Measurements from ENCODE around the gene ZNRF1.
"Not testable (repeated sequence)": the region's sequence is repeated elsewhere in the genome, so short reads cannot be mapped to it uniquely, and the experiment has no call there.

The ZNRF1 gene

GRCh38 chr16:75080205-75081029 lies 81.6 kb downstream of the ZNRF1 start:
- DNase-seq: no peak

DNA sequence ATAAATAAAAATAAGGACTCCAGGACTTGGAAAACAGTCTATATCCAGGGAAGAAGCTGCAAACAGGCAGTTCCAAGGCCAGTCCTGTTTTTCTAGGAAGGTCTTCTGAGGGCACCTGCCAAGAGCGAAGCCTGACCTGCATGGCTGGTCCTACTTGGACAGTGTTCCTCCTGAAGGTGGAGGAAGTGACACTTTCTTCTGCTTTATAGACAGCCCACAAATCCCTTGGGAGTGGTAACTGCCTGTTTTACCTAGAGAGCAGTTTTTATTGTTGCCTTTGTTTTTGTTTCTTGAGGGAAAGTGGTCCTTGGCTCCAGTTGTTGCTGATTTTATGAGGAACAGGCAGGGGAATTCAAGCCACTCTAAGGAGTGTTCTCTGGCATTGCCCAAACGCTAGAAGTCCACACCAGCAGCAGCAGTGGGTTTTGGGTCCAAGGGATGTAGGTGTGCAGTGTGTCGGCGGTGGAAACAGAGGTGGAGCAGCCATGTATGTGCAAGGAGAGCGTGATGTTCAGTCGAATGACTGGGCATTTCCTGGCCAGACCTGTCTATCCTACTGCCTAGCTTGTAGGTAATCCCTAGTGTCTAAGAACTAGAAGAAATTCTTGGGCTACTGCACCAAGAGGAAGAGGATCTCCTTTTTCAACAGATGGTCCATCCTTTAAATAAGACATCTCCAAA lies 82.5 kb downstream of the ZNRF1 start:
- DNase-seq: no peak

DNA sequence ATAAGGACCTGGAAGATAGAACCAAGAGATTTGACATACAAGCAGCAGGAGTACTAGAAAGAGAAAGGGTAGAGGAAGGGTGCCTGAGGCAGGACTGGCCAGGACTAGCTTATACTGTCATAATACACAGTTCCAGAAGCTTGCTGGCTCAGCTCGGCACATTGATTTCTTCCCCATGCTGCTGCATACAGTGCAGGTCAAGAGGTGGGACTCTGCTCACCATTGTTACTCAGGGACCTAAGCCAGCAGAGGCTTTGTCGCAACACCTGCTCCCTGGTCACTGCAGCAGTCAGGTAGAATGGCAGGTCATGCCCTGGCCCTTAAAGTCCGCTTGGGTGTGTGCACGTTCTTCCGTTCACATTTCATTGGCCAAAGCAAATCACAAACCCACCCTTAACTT lies 85.0 kb downstream of the ZNRF1 start:
- DNase-seq: no peak

DNA sequence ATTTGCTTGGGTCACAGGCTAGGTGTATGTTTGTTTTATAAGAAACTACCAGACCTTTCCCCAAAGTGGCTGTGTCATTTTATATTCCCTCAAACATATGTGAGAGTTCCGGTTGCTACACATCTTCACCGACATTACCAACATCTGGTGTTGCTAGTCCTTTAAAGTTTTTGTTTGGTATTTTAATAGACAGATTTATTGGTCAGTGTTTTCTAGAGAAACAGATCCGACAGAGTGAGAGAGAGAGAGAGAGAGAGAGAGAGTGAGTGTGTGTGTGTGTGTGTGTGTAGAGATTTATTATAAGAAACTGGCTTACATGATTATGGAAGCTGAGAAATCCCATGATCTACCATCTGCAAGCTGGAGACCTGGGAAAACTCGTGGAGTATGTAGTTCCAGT lies 86.7 kb downstream of the ZNRF1 start:
- DNase-seq: no peak

GRCh38 chr16:75086281-75086680 lies 87.5 kb downstream of the ZNRF1 start:
- no peak for DNase-seq

GRCh38 chr16:75086688-75087374 lies 88.0 kb downstream of the ZNRF1 start:
- no peak for DNase-seq

DNA sequence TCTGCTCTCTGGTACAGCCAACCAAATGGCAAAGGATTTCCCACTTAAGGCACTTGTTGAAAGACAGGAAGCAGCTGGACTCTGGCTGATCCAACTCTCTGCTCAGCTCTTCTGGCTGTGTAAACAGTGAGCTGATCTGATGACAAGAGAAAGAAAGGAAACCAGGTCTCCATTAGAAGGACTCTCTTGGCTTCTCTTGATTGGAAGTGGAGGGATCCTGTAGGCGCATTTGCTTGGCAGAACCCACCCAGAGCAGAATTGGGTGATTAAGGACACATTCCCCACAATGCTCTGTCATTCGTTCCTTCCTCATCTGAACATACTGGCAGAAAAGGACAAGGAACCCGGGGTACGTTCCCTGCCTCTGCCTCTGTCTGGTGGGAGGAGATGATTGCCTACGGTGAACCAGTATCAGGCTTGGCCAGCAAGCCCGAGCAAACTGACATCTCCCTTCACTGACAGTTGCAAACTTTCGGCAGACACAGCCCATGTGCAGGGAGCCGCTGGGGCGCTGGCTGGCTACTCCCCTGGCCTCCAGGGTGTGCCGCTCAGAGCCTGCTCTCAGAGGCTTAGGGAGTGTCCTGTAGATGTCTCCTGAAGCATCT lies 88.7 kb downstream of the ZNRF1 start:
- peak in 1 of 2 experiments; percentile 77 for DNase-seq

- DNase-seq: no peak
Observed at GRCh38 chr16:75088216-75088615, 89.4 kb downstream of the ZNRF1 start.

DNA sequence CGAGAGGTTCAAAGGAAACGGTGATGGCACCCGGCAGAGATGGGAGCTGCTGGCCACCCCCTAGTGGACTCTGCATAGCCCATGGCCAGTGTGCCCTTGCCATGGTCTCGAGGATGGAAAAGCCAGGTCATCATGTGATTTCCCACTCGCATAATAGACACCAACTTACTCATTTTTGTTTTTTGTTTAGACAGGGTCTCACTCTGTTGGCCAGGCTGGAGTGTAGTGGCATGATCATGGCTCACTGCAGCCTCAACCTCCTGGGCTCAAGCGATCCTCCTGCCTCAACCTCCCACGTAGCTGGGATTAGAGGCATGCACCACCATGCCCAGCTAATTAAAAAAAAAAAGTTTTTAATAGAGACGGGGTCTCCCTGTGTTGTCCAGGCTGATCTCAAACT lies 90.1 kb downstream of the ZNRF1 start:
- no peak for DNase-seq

- no peak for DNase-seq
Observed at GRCh38 chr16:75089486-75090202, 90.8 kb downstream of the ZNRF1 start.

DNA sequence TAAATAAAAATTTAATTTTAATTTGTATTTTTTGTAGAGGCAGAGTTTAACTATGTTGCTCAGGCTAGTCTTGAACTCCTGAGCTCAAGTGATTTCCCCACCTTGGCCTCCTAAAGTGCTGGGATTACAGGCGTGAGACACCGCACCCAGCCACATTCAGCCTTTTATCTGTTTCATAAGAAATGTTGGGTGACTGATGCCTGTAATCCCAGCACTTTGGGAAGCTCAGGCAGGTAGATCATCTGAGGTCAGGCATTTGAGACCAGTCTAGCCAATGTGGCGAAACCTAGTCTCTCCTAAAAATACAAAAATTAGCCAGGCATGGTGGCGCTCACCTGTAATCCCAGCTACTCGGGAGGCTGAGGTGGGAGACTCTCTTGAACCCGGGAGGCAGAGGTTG lies 92.1 kb downstream of the ZNRF1 start:
- DNase-seq: not testable (repeated sequence)

GRCh38 chr16:75091619-75092018 lies 92.8 kb downstream of the ZNRF1 start:
- DNase-seq: not testable (repeated sequence)

GRCh38 chr16:75092777-75093176 lies 94.0 kb downstream of the ZNRF1 start:
- no peak for DNase-seq

- DNase-seq: no peak
Observed at GRCh38 chr16:75093598-75094540, 95.0 kb downstream of the ZNRF1 start.

DNA sequence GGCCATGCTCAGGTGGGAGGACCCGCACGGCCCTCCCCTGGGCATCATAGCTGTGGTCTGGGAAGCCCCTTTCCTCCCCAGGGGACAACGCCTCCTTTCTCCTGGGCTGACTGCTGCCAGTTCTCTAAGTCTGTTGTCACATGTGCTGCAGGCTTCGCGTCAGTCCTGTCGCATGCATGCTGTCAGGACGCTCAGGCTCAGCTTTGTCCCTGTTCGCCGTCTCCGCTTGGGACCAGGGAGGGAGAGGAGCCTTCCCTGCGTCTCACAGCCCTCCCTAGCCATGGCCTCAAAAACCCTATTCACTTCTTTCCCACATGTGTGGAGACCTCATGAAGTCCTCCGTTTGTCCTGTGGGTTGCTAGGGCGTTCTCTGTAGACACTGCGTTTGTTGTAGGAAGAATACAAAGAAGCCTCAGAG lies 96.4 kb downstream of the ZNRF1 start:
- no peak for DNase-seq

- no peak for DNase-seq
Observed at GRCh38 chr16:75096656-75097055, 97.8 kb downstream of the ZNRF1 start.

DNA sequence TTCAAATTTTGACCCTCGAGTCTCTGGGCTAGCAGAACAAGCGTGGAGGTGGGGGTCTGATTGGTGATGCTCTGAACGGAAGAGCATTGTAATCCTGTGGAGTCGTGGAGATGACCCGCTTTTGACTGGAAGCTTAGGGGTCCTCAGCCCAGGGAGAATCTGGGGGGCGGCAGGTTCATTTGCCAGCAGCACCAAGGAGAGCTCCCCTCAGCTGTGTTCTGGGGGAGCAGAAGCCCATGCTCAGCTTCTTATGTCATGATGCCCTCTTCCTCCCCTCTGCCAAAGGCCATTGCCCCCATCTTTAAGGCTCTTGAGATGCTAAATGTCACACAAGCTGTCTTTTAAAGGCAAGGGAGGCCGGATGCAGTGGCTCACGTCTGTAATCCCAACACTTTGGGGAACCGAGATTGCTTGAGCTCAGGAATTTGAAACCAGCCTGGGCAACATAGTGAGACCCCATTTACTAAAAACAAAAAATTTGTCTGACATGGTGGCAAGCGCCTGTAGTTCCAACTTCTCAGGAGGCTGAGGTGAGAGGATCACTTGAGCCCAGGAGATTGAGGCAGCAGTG lies 98.5 kb downstream of the ZNRF1 start:
- DNase-seq: no peak

DNA sequence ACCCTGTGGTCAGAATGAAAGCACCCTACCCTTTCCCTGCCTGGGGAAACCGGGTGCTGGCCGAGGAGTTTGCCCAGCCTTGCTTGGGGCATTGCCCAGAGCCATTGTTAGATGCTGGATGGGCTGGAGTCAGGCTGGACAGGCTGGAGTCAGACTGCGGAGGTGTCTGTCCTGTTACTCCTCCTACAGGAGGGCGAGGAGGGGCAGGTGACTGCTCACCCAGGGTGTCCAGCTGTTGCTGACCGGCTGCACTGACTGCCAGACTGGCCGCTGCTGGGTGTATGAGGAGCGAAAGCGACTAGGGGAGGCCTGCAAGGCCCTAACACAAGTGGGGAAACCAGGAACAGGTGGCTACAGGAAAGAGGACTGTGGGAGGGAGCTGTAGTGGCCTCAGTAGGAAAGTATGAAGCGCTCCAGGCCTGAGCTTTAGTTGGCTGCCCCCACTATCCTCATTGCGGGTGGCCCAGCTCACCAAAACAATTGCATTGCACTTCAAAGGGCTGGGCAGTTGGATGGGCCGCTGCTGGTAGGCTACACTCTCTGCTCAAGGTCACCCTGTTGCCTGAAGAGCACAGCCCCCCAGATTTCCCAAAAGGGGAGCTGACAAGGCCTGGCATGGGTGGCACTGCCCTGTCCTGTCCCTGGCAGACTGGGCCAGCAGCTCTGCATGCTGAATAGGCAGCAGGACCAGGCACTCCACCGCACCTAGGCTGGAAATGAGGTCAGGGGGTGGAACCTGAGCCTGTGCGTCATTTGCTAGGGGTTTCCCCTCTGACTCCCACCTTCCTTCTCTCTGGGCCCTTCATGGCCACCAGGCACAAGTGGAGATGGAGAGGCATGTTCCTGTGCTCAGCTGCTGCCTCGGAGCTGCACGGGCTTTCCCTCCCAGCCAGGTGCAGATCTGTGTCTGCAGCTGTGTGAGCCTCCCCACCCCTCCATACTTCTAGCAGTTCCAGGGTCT lies 99.4 kb downstream of the ZNRF1 start:
- DNase-seq: no peak

DNA sequence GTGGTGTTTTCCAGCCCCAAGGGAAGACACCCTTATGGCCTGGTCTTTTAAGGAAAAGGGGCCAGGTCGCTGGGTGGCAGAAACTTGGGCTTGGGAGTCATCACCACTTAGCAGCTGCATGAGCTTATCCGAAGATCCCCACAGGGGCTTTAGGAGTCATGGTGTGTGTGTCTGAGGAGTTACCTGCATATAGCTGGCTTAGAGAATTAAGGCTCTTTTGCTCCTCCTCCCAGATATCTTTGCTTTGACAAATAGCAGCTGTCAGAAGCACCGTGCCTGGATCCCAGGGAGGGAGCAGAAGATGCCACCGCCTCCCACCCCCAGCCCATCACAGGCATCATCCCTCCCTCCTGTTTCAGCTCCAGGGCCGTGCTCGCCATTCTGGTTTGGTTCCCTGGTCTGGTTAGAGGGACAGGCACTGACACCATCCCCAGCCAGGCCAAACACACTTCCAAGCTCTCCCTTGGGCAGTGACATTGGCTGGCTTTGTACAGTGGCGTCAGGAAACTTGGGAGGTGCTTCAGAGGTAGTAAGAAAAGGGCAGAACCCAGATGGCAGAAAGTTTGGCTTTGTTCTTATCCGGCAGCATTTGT lies 100.3 kb downstream of the ZNRF1 start:
- DNase-seq: no peak

Data from NCI-H2081 (cell line).